Measurements from ENCODE around the gene LDLRAD4. TPM values are rescaled to one million over a fixed set of nuclear protein-coding genes. Genes with fewer than 3 reads are reported as not detected.
A peak's percentile ranks its signal among the peaks of the same experiment; 100 is the strongest.

LDLRAD4 gene
- total RNA-seq, 1 donor from 2014 or later: 30.5 TPM

- intact Hi-C loops (cut with micrococcal nuclease): no loop called here
- no peak overlapping the region for H3K27ac Mint-ChIP-seq
- peaks cover 50% of the 10 kb centered on the region for H3K4me1 Mint-ChIP-seq (ENCODE audit: low read depth)
- no peaks in the 10 kb centered on the region for H3K9me3 Mint-ChIP-seq
- H3K36me3 Mint-ChIP-seq (ENCODE audit: low read depth): peaks cover 12% of the 10 kb centered on the region
- DNase-seq (ENCODE audit: low spot score): no peak
- H3K4me3 Mint-ChIP-seq (ENCODE audit: low read depth): no peak overlapping the region
- no peaks in the 10 kb centered on the region for H3K27me3 Mint-ChIP-seq (ENCODE audit: low read depth)
Observed at GRCh38 chr18:13581496-13582177, 363.1 kb downstream of the LDLRAD4 start.

GRCh38 chr18:13582178-13582670, 363.7 kb downstream of the LDLRAD4 start:
- no peak for DNase-seq (ENCODE audit: low spot score)
- no peaks in the 10 kb centered on the region for H3K9me3 Mint-ChIP-seq
- no peak overlapping the region for H3K27ac Mint-ChIP-seq
- peaks cover 12% of the 10 kb centered on the region for H3K36me3 Mint-ChIP-seq (ENCODE audit: low read depth)
- no peaks in the 10 kb centered on the region for H3K27me3 Mint-ChIP-seq (ENCODE audit: low read depth)
- no peak overlapping the region for H3K4me3 Mint-ChIP-seq (ENCODE audit: low read depth)
- intact Hi-C loops (cut with micrococcal nuclease): no loop called here
- peaks cover 47% of the 10 kb centered on the region for H3K4me1 Mint-ChIP-seq (ENCODE audit: low read depth)

GRCh38 chr18:13583576-13584550, 365.3 kb downstream of the LDLRAD4 start:
- H3K27me3 Mint-ChIP-seq (ENCODE audit: low read depth): no peaks in the 10 kb centered on the region
- no peak overlapping the region for H3K27ac Mint-ChIP-seq
- intact Hi-C loops (cut with micrococcal nuclease): no loop called here
- peaks cover 49% of the 10 kb centered on the region for H3K4me1 Mint-ChIP-seq (ENCODE audit: low read depth)
- peaks cover 15% of the 10 kb centered on the region for H3K36me3 Mint-ChIP-seq (ENCODE audit: low read depth)
- H3K9me3 Mint-ChIP-seq: no peaks in the 10 kb centered on the region
- DNase-seq (ENCODE audit: low spot score): no peak
- no peak overlapping the region for H3K4me3 Mint-ChIP-seq (ENCODE audit: low read depth)

GRCh38 chr18:13584825-13585224, 366.3 kb downstream of the LDLRAD4 start:
- peaks cover 17% of the 10 kb centered on the region for H3K36me3 Mint-ChIP-seq (ENCODE audit: low read depth)
- H3K27me3 Mint-ChIP-seq (ENCODE audit: low read depth): no peaks in the 10 kb centered on the region
- no peaks in the 10 kb centered on the region for H3K9me3 Mint-ChIP-seq
- H3K27ac Mint-ChIP-seq: no peak overlapping the region
- intact Hi-C loops (cut with micrococcal nuclease): no loop called here
- peaks cover 51% of the 10 kb centered on the region for H3K4me1 Mint-ChIP-seq (ENCODE audit: low read depth)
- no peak overlapping the region for H3K4me3 Mint-ChIP-seq (ENCODE audit: low read depth)
- no peak for DNase-seq (ENCODE audit: low spot score)

- DNase-seq (ENCODE audit: low spot score): no peak
- Mint-ChIP-seq H3K27me3 (ENCODE audit: low read depth) (no peaks in the 10 kb centered on the region), H3K36me3 (ENCODE audit: low read depth) (peaks cover 17% of the 10 kb centered on the region), H3K9me3 (no peaks in the 10 kb centered on the region), H3K4me3 (ENCODE audit: low read depth) (no peak overlapping the region), H3K4me1 (ENCODE audit: low read depth) (peaks cover 52% of the 10 kb centered on the region), H3K27ac (peak overlapping the region; percentile 5)
- intact Hi-C loops (cut with micrococcal nuclease): loop anchor here (1.0 to 2.0 kb wide), 4 partner anchors 8 to 27 kb away; no protein-coding TSS in a partner anchor
Observed at GRCh38 chr18:13585379-13586153, 367.0 kb downstream of the LDLRAD4 start.

GRCh38 chr18:13587001-13587400, 368.4 kb downstream of the LDLRAD4 start:
- no peak for DNase-seq (ENCODE audit: low spot score)
- intact Hi-C loops (cut with micrococcal nuclease): loop anchor here (2.0 kb wide), 1 partner anchor 26 kb away; no protein-coding TSS in a partner anchor
- H3K4me1 Mint-ChIP-seq (ENCODE audit: low read depth): peaks cover 57% of the 10 kb centered on the region
- no peaks in the 10 kb centered on the region for H3K9me3 Mint-ChIP-seq
- H3K36me3 Mint-ChIP-seq (ENCODE audit: low read depth): peaks cover 17% of the 10 kb centered on the region
- H3K27ac Mint-ChIP-seq: peak overlapping the region; percentile 82
- H3K27me3 Mint-ChIP-seq (ENCODE audit: low read depth): no peaks in the 10 kb centered on the region
- no peak overlapping the region for H3K4me3 Mint-ChIP-seq (ENCODE audit: low read depth)

GRCh38 chr18:13587477-13587876, 368.9 kb downstream of the LDLRAD4 start:
- Mint-ChIP-seq H3K4me3 (ENCODE audit: low read depth) (peak overlapping the region; percentile 0), H3K27me3 (ENCODE audit: low read depth) (no peaks in the 10 kb centered on the region), H3K9me3 (no peaks in the 10 kb centered on the region)

GRCh38 chr18:13587937-13588336, 369.4 kb downstream of the LDLRAD4 start:
- no peak for DNase-seq (ENCODE audit: low spot score)
- Mint-ChIP-seq H3K4me3 (ENCODE audit: low read depth) (peak overlapping the region; percentile 41), H3K27ac (peak overlapping the region; percentile 82), H3K4me1 (ENCODE audit: low read depth) (peaks cover 60% of the 10 kb centered on the region), H3K9me3 (no peaks in the 10 kb centered on the region), H3K36me3 (ENCODE audit: low read depth) (peaks cover 17% of the 10 kb centered on the region), H3K27me3 (ENCODE audit: low read depth) (no peaks in the 10 kb centered on the region)
- intact Hi-C loops (cut with micrococcal nuclease): loop anchor here (2.0 kb wide), 1 partner anchor 25 kb away; no protein-coding TSS in a partner anchor

More at GRCh38 chr18:13587477-13587876, 368.9 kb downstream of the LDLRAD4 start:
- intact Hi-C loops (cut with micrococcal nuclease): loop anchor here (2.0 kb wide), 1 partner anchor 25 kb away; no protein-coding TSS in a partner anchor
- Mint-ChIP-seq H3K36me3 (ENCODE audit: low read depth) (peaks cover 17% of the 10 kb centered on the region), H3K27ac (peak overlapping the region; percentile 82), H3K4me1 (ENCODE audit: low read depth) (peaks cover 60% of the 10 kb centered on the region)
- no peak for DNase-seq (ENCODE audit: low spot score)

- DNase-seq (ENCODE audit: low spot score): no peak
- no peaks in the 10 kb centered on the region for H3K27me3 Mint-ChIP-seq (ENCODE audit: low read depth)
- H3K27ac Mint-ChIP-seq: no peak overlapping the region
- no peak overlapping the region for H3K4me3 Mint-ChIP-seq (ENCODE audit: low read depth)
- intact Hi-C loops (cut with micrococcal nuclease): no loop called here
- H3K9me3 Mint-ChIP-seq: peaks cover 7% of the 10 kb centered on the region
- peaks cover 62% of the 10 kb centered on the region for H3K4me1 Mint-ChIP-seq (ENCODE audit: low read depth)
- peaks cover 25% of the 10 kb centered on the region for H3K36me3 Mint-ChIP-seq (ENCODE audit: low read depth)
Observed at GRCh38 chr18:13589316-13589715, 370.8 kb downstream of the LDLRAD4 start.

- H3K36me3 Mint-ChIP-seq (ENCODE audit: low read depth): peaks cover 28% of the 10 kb centered on the region
- peaks cover 60% of the 10 kb centered on the region for H3K4me1 Mint-ChIP-seq (ENCODE audit: low read depth)
- intact Hi-C loops (cut with micrococcal nuclease): no loop called here
- H3K4me3 Mint-ChIP-seq (ENCODE audit: low read depth): no peak overlapping the region
- no peak for DNase-seq (ENCODE audit: low spot score)
- H3K27me3 Mint-ChIP-seq (ENCODE audit: low read depth): no peaks in the 10 kb centered on the region
- H3K9me3 Mint-ChIP-seq: peaks cover 12% of the 10 kb centered on the region
- H3K27ac Mint-ChIP-seq: peak overlapping the region; percentile 14
Observed at GRCh38 chr18:13589943-13590342, 371.4 kb downstream of the LDLRAD4 start.

- H3K4me3 Mint-ChIP-seq (ENCODE audit: low read depth): no peak overlapping the region
- H3K36me3 Mint-ChIP-seq (ENCODE audit: low read depth): peaks cover 47% of the 10 kb centered on the region
- peaks cover 41% of the 10 kb centered on the region for H3K4me1 Mint-ChIP-seq (ENCODE audit: low read depth)
- H3K27me3 Mint-ChIP-seq (ENCODE audit: low read depth): no peaks in the 10 kb centered on the region
- peaks cover 35% of the 10 kb centered on the region for H3K9me3 Mint-ChIP-seq
- DNase-seq (ENCODE audit: low spot score): no peak
- no peak overlapping the region for H3K27ac Mint-ChIP-seq
- intact Hi-C loops (cut with micrococcal nuclease): no loop called here
Observed at GRCh38 chr18:13592246-13592645, 373.7 kb downstream of the LDLRAD4 start.

GRCh38 chr18:13594551-13594950, 376.0 kb downstream of the LDLRAD4 start:
- Mint-ChIP-seq H3K4me1 (ENCODE audit: low read depth) (peaks cover 24% of the 10 kb centered on the region), H3K27ac (no peak overlapping the region), H3K27me3 (ENCODE audit: low read depth) (no peaks in the 10 kb centered on the region), H3K36me3 (ENCODE audit: low read depth) (peaks cover 61% of the 10 kb centered on the region), H3K4me3 (ENCODE audit: low read depth) (no peak overlapping the region), H3K9me3 (peaks cover 53% of the 10 kb centered on the region)
- intact Hi-C loops (cut with micrococcal nuclease): no loop called here
- no peak for DNase-seq (ENCODE audit: low spot score)
